SK-N-SH treated with all-trans-retinoic acid at 6 μM for 48 hours (cell line): ENCODE measurements around the gene SPRR5.

Source experiments
- ATAC-seq: fragments of 200-7000 bp; cut with Tn5 transposase; 3 replicates; pipeline ENCODE4 v1.9.1; 2020; ENCODE audit warnings: mild to moderate bottlenecking, moderate library complexity
- ARNTL ChIP-seq: fragments of 450-650 bp; formaldehyde crosslinking; IDR thresholded peaks from 2 replicates; pipeline ENCODE4 v1.5.0; 2020; ENCODE audit warnings: low read depth, mild to moderate bottlenecking, moderate library complexity, borderline replicate concordance
- BACH2 ChIP-seq: fragments of 250-450 bp; sonication (Bioruptor Pico); IDR thresholded peaks from 2 replicates; pipeline ENCODE4 v1.9.0; 2021; ENCODE audit warnings: mild to moderate bottlenecking, borderline replicate concordance
- CREB5 ChIP-seq: fragments of 250-450 bp; sonication (Bioruptor Pico); IDR thresholded peaks from 2 replicates; pipeline ENCODE4 v1.5.1; 2020; ENCODE audit warnings: low read depth, mild to moderate bottlenecking, moderate library complexity
- CSDC2 ChIP-seq: fragments of 250-450 bp; sonication (Bioruptor Pico); IDR thresholded peaks from 2 replicates; pipeline ENCODE4 v1.5.0; 2020; ENCODE audit warnings: mild to moderate bottlenecking, moderate library complexity
- CSRNP3 ChIP-seq: fragments of 250-450 bp; sonication (Bioruptor Pico); IDR thresholded peaks from 2 replicates; pipeline ENCODE4 v1.5.1; 2021; ENCODE audit warnings: mild to moderate bottlenecking, moderate library complexity
- ESRRG ChIP-seq: fragments of 250-450 bp; sonication (Bioruptor Pico); IDR thresholded peaks from 2 replicates; pipeline ENCODE4 v1.6.1; 2021; ENCODE audit warnings: mild to moderate bottlenecking
- GLIS3 ChIP-seq: fragments of 250-450 bp; sonication (Bioruptor Pico); IDR thresholded peaks from 2 replicates; pipeline ENCODE4 v1.5.0; 2020; ENCODE audit warnings: mild to moderate bottlenecking, moderate library complexity
- ISL1 ChIP-seq: fragments of 250-450 bp; sonication (Bioruptor Pico); IDR thresholded peaks from 2 replicates; pipeline ENCODE4 v2.1.2; 2022; ENCODE audit warnings: mild to moderate bottlenecking, moderate library complexity
- OSR1 ChIP-seq: fragments of 250-450 bp; sonication (Bioruptor Pico); IDR thresholded peaks from 2 replicates; pipeline ENCODE4 v1.8.0; 2022; ENCODE audit warnings: moderate library complexity, mild to moderate bottlenecking, inconsistent platforms
- PATZ1 ChIP-seq: fragments of 250-450 bp; sonication (Bioruptor Pico); IDR thresholded peaks from 2 replicates; pipeline ENCODE4 v1.8.0; 2020; ENCODE audit warnings: mild to moderate bottlenecking, moderate library complexity, borderline replicate concordance
- POU6F1 ChIP-seq: fragments of 250-450 bp; sonication (Bioruptor Pico); IDR thresholded peaks from 2 replicates; pipeline ENCODE4 v1.8.0; 2021; ENCODE audit warnings: low read depth, mild to moderate bottlenecking, moderate library complexity, borderline replicate concordance
- PPARA ChIP-seq: fragments of 250-450 bp; sonication (Bioruptor Pico); IDR thresholded peaks from 2 replicates; pipeline ENCODE4 v1.5.0; 2020; ENCODE audit warnings: mild to moderate bottlenecking, borderline replicate concordance
- RARB ChIP-seq: fragments of 250-450 bp; sonication (Bioruptor Pico); IDR thresholded peaks from 2 replicates; pipeline ENCODE4 v1.8.0; 2021; ENCODE audit warnings: mild to moderate bottlenecking, moderate library complexity
- SNAI2 ChIP-seq: fragments of 250-450 bp; sonication (Bioruptor Pico); IDR thresholded peaks from 2 replicates; pipeline ENCODE4 v1.5.0; 2020; ENCODE audit warnings: mild to moderate bottlenecking, moderate library complexity
- TOX ChIP-seq: fragments of 250-450 bp; sonication (Bioruptor Pico); IDR thresholded peaks from 2 replicates; pipeline ENCODE4 v1.8.0; 2021; ENCODE audit warnings: mild to moderate bottlenecking, moderate library complexity, borderline replicate concordance
- TSHZ2 ChIP-seq: fragments of 250-450 bp; sonication (Bioruptor Pico); IDR thresholded peaks from 2 replicates; pipeline ENCODE4 v1.5.0; 2020; ENCODE audit warnings: mild to moderate bottlenecking, moderate library complexity
- ZC3H10 ChIP-seq: fragments of 250-450 bp; sonication (Bioruptor Pico); IDR thresholded peaks from 2 replicates; pipeline ENCODE4 v1.5.1; 2021; ENCODE audit warnings: mild to moderate bottlenecking, moderate library complexity
- ZFP3 ChIP-seq: fragments of 250-450 bp; sonication (Bioruptor Pico); IDR thresholded peaks from 2 replicates; pipeline ENCODE4 v1.5.0; 2020; ENCODE audit warnings: mild to moderate bottlenecking, moderate library complexity
- ZNF565 ChIP-seq: fragments of 450-650 bp; formaldehyde crosslinking; conservative IDR thresholded peaks from 2 replicates; pipeline ENCODE4 v1.5.0; 2020; ENCODE audit warnings: low read depth, mild to moderate bottlenecking, moderate library complexity
- ZNF8 ChIP-seq: fragments of 450-650 bp; formaldehyde crosslinking; IDR thresholded peaks from 2 replicates; pipeline ENCODE4 v1.5.0; 2020; ENCODE audit warnings: mild to moderate bottlenecking, moderate library complexity

SPRR5 gene

GRCh38 chr1:152961226-152961891 is 14.4 kb downstream of the SPRR5 start (continued):
- no peak for TF ChIP-seq ZNF8 (CRISPR knock-in tag)

GRCh38 chr1:152962876-152963415 is 15.9 kb downstream of the SPRR5 start:
- ATAC-seq, result no peak
- no peak for TF ChIP-seq ZFP3 (CRISPR knock-in tag)
- TF ChIP-seq ZC3H10 (CRISPR knock-in tag), result no peak
- no peak for TF ChIP-seq ZNF8 (CRISPR knock-in tag)

- no peak for ATAC-seq
Observed at GRCh38 chr1:152964536-152964935, 17.5 kb downstream of the SPRR5 start.

GRCh38 chr1:152965853-152966252 is 18.8 kb downstream of the SPRR5 start:
- TF ChIP-seq PATZ1 (CRISPR knock-in tag) (no peak), ZNF565 (CRISPR knock-in tag) (no peak), TOX (CRISPR knock-in tag) (no peak), POU6F1 (CRISPR knock-in tag) (no peak), BACH2 (CRISPR knock-in tag) (no peak), GLIS3 (CRISPR knock-in tag) (no peak), ESRRG (no peak), TSHZ2 (no peak), CSRNP3 (CRISPR knock-in tag) (no peak), RARB (CRISPR knock-in tag) (no peak), ZFP3 (CRISPR knock-in tag) (no peak), OSR1 (CRISPR knock-in tag) (no peak), ISL1 (CRISPR knock-in tag) (no peak), ZC3H10 (CRISPR knock-in tag) (no peak), CREB5 (CRISPR knock-in tag) (no peak), PPARA (no peak), SNAI2 (CRISPR knock-in tag) (no peak), CSDC2 (CRISPR knock-in tag) (no peak), ARNTL (CRISPR knock-in tag) (no peak)
- ATAC-seq, result no peak

More at GRCh38 chr1:152964536-152964935, 17.5 kb downstream of the SPRR5 start:
- TF ChIP-seq BACH2 (CRISPR knock-in tag) (no peak), RARB (CRISPR knock-in tag) (no peak), OSR1 (CRISPR knock-in tag) (no peak), CSRNP3 (CRISPR knock-in tag) (no peak), PPARA (no peak), TOX (CRISPR knock-in tag) (no peak), ZC3H10 (CRISPR knock-in tag) (no peak), ESRRG (no peak)
